MCF 10A (cell line): ENCODE results near the gene SMIM44. TPM values are rescaled to one million over a fixed set of nuclear protein-coding genes. Genes with fewer than 3 reads are reported as not detected.
A peak's percentile ranks its signal among the peaks of the same experiment; 100 is the strongest.
"Not testable (repeated sequence)": the region's sequence is repeated elsewhere in the genome, so short reads cannot be mapped to it uniquely, and the experiment has no call there.

Source experiments
- BruUV-seq: library from RNA; stranded (reverse); fragments of 400-500 nt; replicated peaks from 2 replicates; lab custom pipeline; 2021; lab: Mats Ljungman, UMichigan
- CTCF ChIA-PET: fragments of 300-600 bp; sonication (Branson Sonifier 250); formaldehyde crosslinking; extraction: SDS; loops from one replicate; lab custom pipeline; 2021; ENCODE audit warnings: antibody characterized with exemption, inconsistent platforms; lab: Yijun Ruan, JAX
- POLR2A ChIA-PET: fragments of 300-600, 350-650 bp; sonication (Branson Sonifier 250); formaldehyde crosslinking; extraction: SDS; loops from one replicate; lab custom pipeline; 2020; ENCODE audit warnings: antibody characterized with exemption, inconsistent platforms; lab: Yijun Ruan, JAX
- DNase-seq: peaks from one replicate; pipeline ENCODE4 v3.0.0-alpha.2; 2018; ENCODE audit not compliant: unreplicated experiment
- H3K27ac Mint-ChIP-seq: one replicate; pipeline ENCODE4 v1.8.0; 2022; ENCODE audit warnings: mild to moderate bottlenecking, low read depth, mixed read lengths; ENCODE audit not compliant: unreplicated experiment
- H3K27me3 Mint-ChIP-seq: one replicate; pipeline ENCODE4 v1.8.0; 2022; ENCODE audit warnings: mixed read lengths; ENCODE audit not compliant: insufficient read depth, unreplicated experiment
- H3K36me3 Mint-ChIP-seq: one replicate; pipeline ENCODE4 v1.8.0; 2022; ENCODE audit warnings: mild to moderate bottlenecking, moderate library complexity, mixed read lengths; ENCODE audit not compliant: insufficient read depth, unreplicated experiment
- H3K4me1 Mint-ChIP-seq: one replicate; pipeline ENCODE4 v1.8.0; 2022; ENCODE audit warnings: mixed read lengths; ENCODE audit not compliant: insufficient read depth, unreplicated experiment
- H3K4me3 Mint-ChIP-seq: one replicate; pipeline ENCODE4 v1.8.0; 2022; ENCODE audit warnings: mild to moderate bottlenecking, moderate library complexity, mixed read lengths; ENCODE audit not compliant: unreplicated experiment
- H3K9me3 Mint-ChIP-seq: one replicate; pipeline ENCODE4 v1.8.0; 2022; ENCODE audit warnings: mixed read lengths; ENCODE audit not compliant: unreplicated experiment
- CTCF ChIP-seq: fragments of 200-600 bp; IDR thresholded peaks from one replicate; pipeline ENCODE4 v1.8.0; 2022; ENCODE audit warnings: antibody characterized with exemption, mild to moderate bottlenecking; ENCODE audit not compliant: unreplicated experiment
- intact Hi-C: fragments of 100-400 bp; cut with micrococcal nuclease; formaldehyde crosslinking; loops from 2 replicates; pipeline ENCODE4 v1.14.1; 2022
- total RNA-seq: library from RNA; stranded (reverse); gene quantifications from 2 replicates; pipeline ENCODE4 v1.2.3, GENCODE V29; 2022

The SMIM44 gene
- total RNA-seq, 1 experiment from 2014 or later, result not detected

GRCh38 chr19:3511506-3512251, 28.4 kb upstream of the SMIM44 start:
- Mint-ChIP-seq H3K9me3 (no peaks in the 10 kb centered on the region), H3K4me3 (no peak overlapping the region), H3K27me3 (no peaks in the 10 kb centered on the region), H3K36me3 (peaks cover 11% of the 10 kb centered on the region), H3K27ac (no peak overlapping the region), H3K4me1 (peaks cover 19% of the 10 kb centered on the region)
- POLR2A ChIA-PET, result no interaction called here
- intact Hi-C loops, result no loop called here
- CTCF ChIA-PET, result interaction anchor here (0.7 kb wide), 1 partner anchor 7 kb away, joined by 3 read pairs; no protein-coding TSS in a partner anchor
- no peak for DNase-seq
- BruUV-seq, result no TSS peak
- TF ChIP-seq CTCF, result no peak

GRCh38 chr19:3510727-3511126, 27.5 kb upstream of the SMIM44 start:
- intact Hi-C loops, result no loop called here
- Mint-ChIP-seq H3K9me3 (no peaks in the 10 kb centered on the region), H3K4me1 (peaks cover 19% of the 10 kb centered on the region), H3K4me3 (no peak overlapping the region), H3K27me3 (no peaks in the 10 kb centered on the region), H3K27ac (no peak overlapping the region), H3K36me3 (peaks cover 14% of the 10 kb centered on the region)
- TF ChIP-seq CTCF, result no peak
- no TSS peak for BruUV-seq
- DNase-seq, result no peak
- POLR2A ChIA-PET, result no interaction called here
- CTCF ChIA-PET, result no interaction called here

- no peak for TF ChIP-seq CTCF
- no TSS peak for BruUV-seq
- Mint-ChIP-seq H3K9me3 (no peaks in the 10 kb centered on the region), H3K27ac (peak overlapping the region; percentile 37), H3K27me3 (no peaks in the 10 kb centered on the region), H3K36me3 (peaks cover 14% of the 10 kb centered on the region), H3K4me1 (peaks cover 19% of the 10 kb centered on the region), H3K4me3 (peak overlapping the region; percentile 41)
- CTCF ChIA-PET, result interaction anchor here (1.0 kb wide), 1 partner anchor 192 kb away, joined by 4 read pairs; no protein-coding TSS in a partner anchor
- peak; percentile 67 for DNase-seq
- POLR2A ChIA-PET, result interaction anchor here (0.8 to 1.6 kb wide), 2 partner anchors 9 to 47 kb away, joined by 4 to 6 read pairs; partner anchors contain the start of gene DOHH
- intact Hi-C loops, result no loop called here
Measured at GRCh38 chr19:3509566-3509989, 26.3 kb upstream of the SMIM44 start.

- Mint-ChIP-seq H3K9me3 (no peaks in the 10 kb centered on the region), H3K27me3 (no peaks in the 10 kb centered on the region), H3K36me3 (peaks cover 8% of the 10 kb centered on the region), H3K4me1 (peaks cover 19% of the 10 kb centered on the region), H3K4me3 (peak overlapping the region; percentile 41), H3K27ac (peak overlapping the region; percentile 37)
- intact Hi-C loops, result no loop called here
- no peak for TF ChIP-seq CTCF
- no peak for DNase-seq
- CTCF ChIA-PET, result interaction anchor here (0.5 to 1.0 kb wide), 2 partner anchors 191 to 333 kb away, joined by 3 to 4 read pairs; no protein-coding TSS in a partner anchor
- POLR2A ChIA-PET, result interaction anchor here (0.8 to 1.6 kb wide), 2 partner anchors 9 to 48 kb away, joined by 4 to 6 read pairs; partner anchors contain the start of gene DOHH
- BruUV-seq, result no TSS peak
Measured at GRCh38 chr19:3508771-3509535, 25.7 kb upstream of the SMIM44 start.

- BruUV-seq, H3K4me3 Mint-ChIP-seq, intact Hi-C loops: not testable (repeated sequence)
Measured at GRCh38 chr19:3508121-3508661, 24.9 kb upstream of the SMIM44 start.

More at GRCh38 chr19:3508121-3508661, 24.9 kb upstream of the SMIM44 start:
- POLR2A ChIA-PET, H3K27me3 Mint-ChIP-seq, DNase-seq, H3K27ac Mint-ChIP-seq, H3K36me3 Mint-ChIP-seq, H3K9me3 Mint-ChIP-seq: not testable (repeated sequence)
- peaks cover 19% of the 10 kb centered on the region for H3K4me1 Mint-ChIP-seq
- CTCF ChIA-PET, result interaction anchor here (0.5 to 1.0 kb wide), 2 partner anchors 190 to 332 kb away, joined by 3 to 4 read pairs; no protein-coding TSS in a partner anchor
